Measurements from ENCODE around the gene VPS52. TPM values are rescaled to one million over a fixed set of nuclear protein-coding genes. Genes with fewer than 3 reads are reported as not detected.

The VPS52 gene
- total and polyA plus RNA-seq, 4 donors: 37.3 to 59.9 (median 43.9) TPM

DNA sequence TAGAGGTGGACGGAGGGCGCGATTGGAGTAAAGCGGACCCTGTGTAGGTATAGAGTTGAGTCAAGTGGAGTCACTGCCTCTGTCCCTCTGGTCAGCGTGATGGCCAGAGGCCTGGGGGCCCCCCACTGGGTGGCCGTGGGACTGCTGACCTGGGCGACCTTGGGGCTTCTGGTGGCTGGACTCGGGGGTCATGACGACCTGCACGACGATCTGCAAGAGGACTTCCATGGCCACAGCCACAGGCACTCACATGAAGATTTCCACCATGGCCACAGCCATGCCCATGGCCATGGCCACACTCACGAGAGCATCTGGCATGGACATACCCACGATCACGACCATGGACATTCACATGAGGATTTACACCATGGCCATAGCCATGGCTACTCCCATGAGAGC, 70.5 kb downstream of the VPS52 start:
- ATAC-seq (ENCODE audit: insufficient read depth, low FRiP score): no peak
- H3K9me3 ChIP-seq (ENCODE audit: control insufficient read depth in 4 of 4, insufficient read depth in 3 of 4, low read length in 3 of 4): no peaks in the 10 kb centered on the region
- no peak for DNase-seq
- H3K27me3 ChIP-seq (ENCODE audit: control insufficient read depth in 3 of 3, insufficient read depth in 3 of 3, low read length in 2 of 3): no peaks in the 10 kb centered on the region
- H3K27ac ChIP-seq (ENCODE audit: low read depth in 1 of 2, low read length in 1 of 2): peak overlapping the region; percentile 94 to 95
- H3K4me3 ChIP-seq: peak overlapping the region; percentile 88
- H3K9ac ChIP-seq (ENCODE audit: insufficient read depth in 1 of 2, low read length in 2 of 2): peak overlapping the region; percentile 63 to 91
- 5 to 7% methylated on average over 14 of the region's 14 CpGs for WGBS, 2 donors
- peaks cover 11 to 50% (median 25%) of the 10 kb centered on the region in 5 donors for H3K4me1 ChIP-seq (ENCODE audit: control insufficient read depth in 5 of 5, insufficient read depth in 5 of 5, low read length in 5 of 5)
- H3K36me3 ChIP-seq (ENCODE audit: control insufficient read depth in 4 of 4, insufficient read depth in 4 of 4, low read length in 4 of 4): peaks cover 0 to 32% (median 24%) of the 10 kb centered on the region in 4 donors
- TF ChIP-seq CTCF (IDR thresholded peaks at IDR 0.05; ENCODE audit: control extremely low read depth, extremely low read depth): no peak

Small RNA genes within 50 kb of the gene (small RNA-seq; reads per million reads assigned to genes)
- gene MIR219A1 (ENCODE audit: low replicate concordance): 1.6 reads per million, percentile 89 among the genes with 10 or more reads in this experiment

Other genes starting within 250 kb of the VPS52 start
- gene HLA-DPA1, start 198.2 kb downstream of the VPS52 start, total RNA-seq: 100 to 1,000 TPM in 1 of 2 donors, 10 to 100 TPM in 1; 96.2 to 321 TPM
- 100 to 1,000 TPM; 105 to 184 TPM for gene HLA-DPA1, start 198.2 kb downstream of the VPS52 start, polyA plus RNA-seq
- gene HLA-DPB1, start 195.9 kb downstream of the VPS52 start, total RNA-seq: 100 to 1,000 TPM in 1 of 2 donors, 10 to 100 TPM in 1; 69.8 to 235 TPM
- 100 to 1,000 TPM; 170 to 240 TPM for gene HLA-DPB1, start 195.9 kb downstream of the VPS52 start, polyA plus RNA-seq
- gene COL11A2, start 79.4 kb downstream of the VPS52 start, total RNA-seq: 1 to 10 TPM in 1 of 2 donors, under 1 TPM in 1; 0.77 to 2.4 TPM
- 1 to 10 TPM in 1 of 2 donors, under 1 TPM in 1; 0.32 to 1.0 TPM for gene COL11A2, start 79.4 kb downstream of the VPS52 start, polyA plus RNA-seq
- 10 to 100 TPM; 27.4 to 38.7 TPM for gene RXRB, start 71.2 kb downstream of the VPS52 start, total RNA-seq
- gene RXRB, start 71.2 kb downstream of the VPS52 start, polyA plus RNA-seq: 10 to 100 TPM; 28.6 to 33.6 TPM
- 100 to 1,000 TPM in 1 of 2 donors, 10 to 100 TPM in 1; 53.6 to 137 TPM for gene SLC39A7, start 71.0 kb downstream of the VPS52 start, total RNA-seq
- gene SLC39A7, start 71.0 kb downstream of the VPS52 start, polyA plus RNA-seq: 100 to 1,000 TPM in 1 of 2 donors, 10 to 100 TPM in 1; 63.4 to 164 TPM
- 10 to 100 TPM; 19.0 to 22.7 TPM for gene HSD17B8, start 67.2 kb downstream of the VPS52 start, total RNA-seq
- 10 to 100 TPM; 19.6 to 19.7 TPM for gene HSD17B8, start 67.2 kb downstream of the VPS52 start, polyA plus RNA-seq
- 10 to 100 TPM; 30.0 to 46.6 TPM for gene RING1, start 63.4 kb downstream of the VPS52 start, total RNA-seq
- 10 to 100 TPM; 34.2 to 43.6 TPM for gene RING1, start 63.4 kb downstream of the VPS52 start, polyA plus RNA-seq
- gene RPS18, start 199 bp upstream of the VPS52 start, total RNA-seq: 1,000 to 10,000 TPM; 1,324 to 2,087 TPM
- gene RPS18, start 199 bp upstream of the VPS52 start, polyA plus RNA-seq: 1,000 to 10,000 TPM; 3,902 to 8,495 TPM
- 10 to 100 TPM in 1 of 2 donors, 1 to 10 TPM in 1; 6.8 to 19.0 TPM for gene B3GALT4, start 5.2 kb upstream of the VPS52 start, total RNA-seq
- 10 to 100 TPM; 11.2 to 16.8 TPM for gene B3GALT4, start 5.2 kb upstream of the VPS52 start, polyA plus RNA-seq
- gene WDR46, start 17.4 kb upstream of the VPS52 start, total RNA-seq: 10 to 100 TPM; 26.3 to 48.0 TPM
- 10 to 100 TPM; 47.3 to 47.6 TPM for gene WDR46, start 17.4 kb upstream of the VPS52 start, polyA plus RNA-seq
- 10 to 100 TPM; 21.8 to 42.2 TPM for gene PFDN6, start 17.7 kb upstream of the VPS52 start, total RNA-seq
- 100 to 1,000 TPM; 113 to 377 TPM for gene PFDN6, start 17.7 kb upstream of the VPS52 start, polyA plus RNA-seq
- gene RGL2, start 27.1 kb upstream of the VPS52 start, total RNA-seq: 10 to 100 TPM; 74.7 to 93.7 TPM
- 10 to 100 TPM; 72.2 to 75.4 TPM for gene RGL2, start 27.1 kb upstream of the VPS52 start, polyA plus RNA-seq
- gene TAPBP, start 42.2 kb upstream of the VPS52 start, total RNA-seq: 100 to 1,000 TPM; 155 to 241 TPM
- 10 to 100 TPM; 78.7 to 78.9 TPM for gene TAPBP, start 42.2 kb upstream of the VPS52 start, polyA plus RNA-seq
- gene ZBTB22, start 45.9 kb upstream of the VPS52 start, total RNA-seq: 10 to 100 TPM; 22.5 to 25.7 TPM
- 10 to 100 TPM; 16.4 to 19.2 TPM for gene ZBTB22, start 45.9 kb upstream of the VPS52 start, polyA plus RNA-seq
- 10 to 100 TPM; 23.8 to 38.5 TPM for gene DAXX, start 51.1 kb upstream of the VPS52 start, total RNA-seq
- 10 to 100 TPM; 32.8 to 36.3 TPM for gene DAXX, start 51.1 kb upstream of the VPS52 start, polyA plus RNA-seq
- gene KIFC1, start 119.9 kb upstream of the VPS52 start, total RNA-seq: 1 to 10 TPM; 2.1 to 4.4 TPM
- gene KIFC1, start 119.9 kb upstream of the VPS52 start, polyA plus RNA-seq: 1 to 10 TPM; 2.6 to 2.7 TPM
- gene PHF1, start 139.1 kb upstream of the VPS52 start, total RNA-seq: 10 to 100 TPM; 30.9 to 49.3 TPM
- 100 to 1,000 TPM in 1 of 2 donors, 10 to 100 TPM in 1; 40.8 to 121 TPM for gene PHF1, start 139.1 kb upstream of the VPS52 start, polyA plus RNA-seq
- 100 to 1,000 TPM in 1 of 2 donors, 10 to 100 TPM in 1; 88.7 to 134 TPM for gene CUTA, start 146.2 kb upstream of the VPS52 start, total RNA-seq
- 100 to 1,000 TPM; 122 to 275 TPM for gene CUTA, start 146.2 kb upstream of the VPS52 start, polyA plus RNA-seq
- gene SYNGAP1, start 148.2 kb upstream of the VPS52 start, total RNA-seq: 10 to 100 TPM; 10.8 to 32.0 TPM
- gene SYNGAP1, start 148.2 kb upstream of the VPS52 start, polyA plus RNA-seq: 10 to 100 TPM in 1 of 2 donors, 1 to 10 TPM in 1; 9.2 to 13.2 TPM
- 1 to 10 TPM; 4.0 to 7.9 TPM for gene ZBTB9, start 182.7 kb upstream of the VPS52 start, total RNA-seq
- 1 to 10 TPM; 4.1 to 4.8 TPM for gene ZBTB9, start 182.7 kb upstream of the VPS52 start, polyA plus RNA-seq

Data from lung (tissue), 13 donors.